Activated naive CD4-positive, alpha-beta T cell treated with anti-CD3 and anti-CD28 coated beads, Interleukin-2, amount 10 ng/mL, durations not matched to agents 7 days and 5 days (primary cell): ENCODE results near the gene FBXL15.

Source experiments
- CTCF ChIA-PET: fragments of 350-600 bp; sonication (Branson Sonifier 250); formaldehyde crosslinking; loops from one replicate; lab custom pipeline; 2021; ENCODE audit warnings: antibody characterized with exemption; lab: Charles Lee
- DNase-seq: peaks from one replicate; pipeline ENCODE4 v3.0.0-alpha.2; 2020
- H3K27ac Mint-ChIP-seq: one replicate; pipeline ENCODE4 v1.8.0; 2021; ENCODE audit warnings: mild to moderate bottlenecking, moderate library complexity, mixed read lengths
- H3K27me3 Mint-ChIP-seq: one replicate; pipeline ENCODE4 v1.8.0; 2021; ENCODE audit warnings: mild to moderate bottlenecking, mixed read lengths
- H3K36me3 Mint-ChIP-seq: one replicate; pipeline ENCODE4 v1.8.0; 2021; ENCODE audit warnings: mixed read lengths
- H3K4me1 Mint-ChIP-seq: one replicate; pipeline ENCODE4 v1.8.0; 2021; ENCODE audit warnings: mixed read lengths
- H3K4me3 Mint-ChIP-seq: one replicate; pipeline ENCODE4 v1.8.0; 2021; ENCODE audit warnings: mild to moderate bottlenecking, moderate library complexity, mixed read lengths
- H3K9me3 Mint-ChIP-seq: one replicate; pipeline ENCODE4 v1.8.0; 2021; ENCODE audit warnings: mixed read lengths

FBXL15 gene

GRCh38 chr10:102420714-102421506, at the start of gene FBXL15:
Gene FBXL15, plus strand, starts transcription at chr10:102420836. Its CDS starts 294 bp downstream, at chr10:102421130.
- H3K9me3 Mint-ChIP-seq, result no peaks in the 10 kb centered on the region
- peak within 1 kb of the TSS; percentile 96 for H3K27ac Mint-ChIP-seq
- DNase-seq, result peak; percentile 97
- peaks cover 17% of the 10 kb centered on the region for H3K36me3 Mint-ChIP-seq
- CTCF ChIA-PET, result interaction anchor here (0.7 to 5.0 kb wide), 13 partner anchors 8 to 191 kb away, joined by 3 to 35 read pairs (median 7); partner anchors contain the start of genes C10orf95, CUEDC2 and NFKB2
- peak within 1 kb of the TSS; percentile 96 for H3K4me3 Mint-ChIP-seq
- peaks cover 49% of the 10 kb centered on the region for H3K27me3 Mint-ChIP-seq
- peaks cover 40% of the 10 kb centered on the region for H3K4me1 Mint-ChIP-seq

GRCh38 chr10:102371295-102371694, 49.3 kb upstream of the FBXL15 start:
- no peak overlapping the region for H3K4me3 Mint-ChIP-seq
- H3K36me3 Mint-ChIP-seq, result peaks cover 68% of the 10 kb centered on the region
- H3K27me3 Mint-ChIP-seq, result no peaks in the 10 kb centered on the region
- H3K27ac Mint-ChIP-seq, result no peak overlapping the region
- no peaks in the 10 kb centered on the region for H3K4me1 Mint-ChIP-seq
- no peak for DNase-seq
- CTCF ChIA-PET, result interaction anchor here (0.7 to 1.7 kb wide), 2 partner anchors 19 to 21 kb away, joined by 3 to 6 read pairs; no protein-coding TSS in a partner anchor
- H3K9me3 Mint-ChIP-seq, result no peaks in the 10 kb centered on the region

GRCh38 chr10:102375250-102375649, 45.4 kb upstream of the FBXL15 start:
- no peaks in the 10 kb centered on the region for H3K4me1 Mint-ChIP-seq
- no peaks in the 10 kb centered on the region for H3K9me3 Mint-ChIP-seq
- no peaks in the 10 kb centered on the region for H3K27me3 Mint-ChIP-seq
- no peak overlapping the region for H3K27ac Mint-ChIP-seq
- H3K36me3 Mint-ChIP-seq, result peaks cover 52% of the 10 kb centered on the region
- H3K4me3 Mint-ChIP-seq, result no peak overlapping the region
- CTCF ChIA-PET, result interaction anchor here (1.2 to 2.1 kb wide), 3 partner anchors 10 to 24 kb away, joined by 3 to 6 read pairs (median 6); no protein-coding TSS in a partner anchor
- DNase-seq, result peak; percentile 30

- H3K36me3 Mint-ChIP-seq, result peaks cover 47% of the 10 kb centered on the region
These were observed 44.8 kb upstream of the FBXL15 start for GRCh38 chr10:102375867-102376266.

GRCh38 chr10:102376901-102377300, 43.7 kb upstream of the FBXL15 start:
- Mint-ChIP-seq H3K36me3 (peaks cover 43% of the 10 kb centered on the region), H3K27ac (no peak overlapping the region), H3K27me3 (no peaks in the 10 kb centered on the region), H3K4me1 (no peaks in the 10 kb centered on the region), H3K4me3 (no peak overlapping the region), H3K9me3 (no peaks in the 10 kb centered on the region)
- DNase-seq, result no peak
- CTCF ChIA-PET, result interaction anchor here (1.7 to 2.3 kb wide), 2 partner anchors 22 to 146 kb away, joined by 3 to 8 read pairs; no protein-coding TSS in a partner anchor

More at GRCh38 chr10:102375867-102376266, 44.8 kb upstream of the FBXL15 start:
- Mint-ChIP-seq H3K27me3 (no peaks in the 10 kb centered on the region), H3K27ac (no peak overlapping the region), H3K4me1 (no peaks in the 10 kb centered on the region), H3K9me3 (no peaks in the 10 kb centered on the region), H3K4me3 (no peak overlapping the region)
- CTCF ChIA-PET, result interaction anchor here (1.2 to 2.3 kb wide), 4 partner anchors 9 to 145 kb away, joined by 3 to 8 read pairs (median 6); no protein-coding TSS in a partner anchor
- DNase-seq, result no peak

- no peaks in the 10 kb centered on the region for H3K9me3 Mint-ChIP-seq
- no peaks in the 10 kb centered on the region for H3K4me1 Mint-ChIP-seq
- H3K27me3 Mint-ChIP-seq, result no peaks in the 10 kb centered on the region
- no peak overlapping the region for H3K27ac Mint-ChIP-seq
- peaks cover 36% of the 10 kb centered on the region for H3K36me3 Mint-ChIP-seq
- CTCF ChIA-PET, result interaction anchor here (1.1 kb wide), 1 partner anchor 27 kb away, joined by 3 read pairs; no protein-coding TSS in a partner anchor
- H3K4me3 Mint-ChIP-seq, result no peak overlapping the region
- DNase-seq, result no peak
These were observed 41.3 kb upstream of the FBXL15 start for GRCh38 chr10:102379383-102379782.

- Mint-ChIP-seq H3K9me3 (no peaks in the 10 kb centered on the region), H3K27ac (no peak overlapping the region), H3K27me3 (no peaks in the 10 kb centered on the region), H3K36me3 (peaks cover 22% of the 10 kb centered on the region), H3K4me3 (no peak overlapping the region), H3K4me1 (no peaks in the 10 kb centered on the region)
- CTCF ChIA-PET, result interaction anchor here (0.6 to 2.1 kb wide), 4 partner anchors 20 to 152 kb away, joined by 3 to 6 read pairs (median 4); no protein-coding TSS in a partner anchor
- no peak for DNase-seq
These were observed 38.7 kb upstream of the FBXL15 start for GRCh38 chr10:102381983-102382382.

GRCh38 chr10:102382871-102383270, 37.8 kb upstream of the FBXL15 start:
- Mint-ChIP-seq H3K27me3 (no peaks in the 10 kb centered on the region), H3K36me3 (peaks cover 22% of the 10 kb centered on the region), H3K9me3 (no peaks in the 10 kb centered on the region), H3K4me3 (no peak overlapping the region), H3K4me1 (no peaks in the 10 kb centered on the region), H3K27ac (no peak overlapping the region)
- CTCF ChIA-PET, result interaction anchor here (2.1 to 3.1 kb wide), 2 partner anchors 31 to 152 kb away, joined by 6 to 15 read pairs; no protein-coding TSS in a partner anchor
- no peak for DNase-seq

GRCh38 chr10:102384053-102384452, 36.6 kb upstream of the FBXL15 start:
- Mint-ChIP-seq H3K9me3 (no peaks in the 10 kb centered on the region), H3K4me3 (no peak overlapping the region), H3K36me3 (peaks cover 20% of the 10 kb centered on the region), H3K4me1 (no peaks in the 10 kb centered on the region), H3K27ac (no peak overlapping the region), H3K27me3 (peaks cover 4% of the 10 kb centered on the region)
- DNase-seq, result no peak
- CTCF ChIA-PET, result interaction anchor here (0.6 to 3.1 kb wide), 9 partner anchors 9 to 199 kb away, joined by 3 to 15 read pairs (median 6); no protein-coding TSS in a partner anchor

GRCh38 chr10:102384606-102385429, 35.8 kb upstream of the FBXL15 start:
- no peak for DNase-seq
- H3K27ac Mint-ChIP-seq, result no peak overlapping the region
- peaks cover 4% of the 10 kb centered on the region for H3K27me3 Mint-ChIP-seq
- CTCF ChIA-PET, result interaction anchor here (0.6 to 3.1 kb wide), 10 partner anchors 8 to 199 kb away, joined by 3 to 15 read pairs (median 6); no protein-coding TSS in a partner anchor
- H3K36me3 Mint-ChIP-seq, result peaks cover 15% of the 10 kb centered on the region
- H3K4me3 Mint-ChIP-seq, result no peak overlapping the region
- no peaks in the 10 kb centered on the region for H3K4me1 Mint-ChIP-seq
- H3K9me3 Mint-ChIP-seq, result no peaks in the 10 kb centered on the region

- Mint-ChIP-seq H3K36me3 (no peaks in the 10 kb centered on the region), H3K4me3 (no peak overlapping the region), H3K4me1 (peaks cover 10% of the 10 kb centered on the region), H3K9me3 (no peaks in the 10 kb centered on the region), H3K27me3 (peaks cover 14% of the 10 kb centered on the region), H3K27ac (no peak overlapping the region)
- CTCF ChIA-PET, result interaction anchor here (1.4 to 1.7 kb wide), 2 partner anchors 158 to 193 kb away, joined by 3 to 7 read pairs; no protein-coding TSS in a partner anchor
- no peak for DNase-seq
These were observed 30.7 kb upstream of the FBXL15 start for GRCh38 chr10:102389894-102390293.

- Mint-ChIP-seq H3K27me3 (peaks cover 14% of the 10 kb centered on the region), H3K36me3 (peaks cover 16% of the 10 kb centered on the region), H3K4me3 (no peak overlapping the region), H3K9me3 (no peaks in the 10 kb centered on the region), H3K27ac (no peak overlapping the region), H3K4me1 (peaks cover 25% of the 10 kb centered on the region)
- CTCF ChIA-PET, result interaction anchor here (0.7 to 13.7 kb wide), 9 partner anchors 8 to 191 kb away, joined by 3 to 174 read pairs (median 5); partner anchors contain the start of genes ACTR1A and ELOVL3
- DNase-seq, result no peak
These were observed 28.3 kb upstream of the FBXL15 start for GRCh38 chr10:102392306-102392705.

- H3K27ac Mint-ChIP-seq, result peak overlapping the region; percentile 96
- H3K9me3 Mint-ChIP-seq, result no peaks in the 10 kb centered on the region
- peaks cover 25% of the 10 kb centered on the region for H3K36me3 Mint-ChIP-seq
- H3K4me3 Mint-ChIP-seq, result peak overlapping the region; percentile 79
- peaks cover 10% of the 10 kb centered on the region for H3K27me3 Mint-ChIP-seq
- CTCF ChIA-PET, result interaction anchor here (0.7 to 13.7 kb wide), 23 partner anchors 9 to 224 kb away, joined by 3 to 174 read pairs (median 4); partner anchors contain the start of genes ACTR1A, ELOVL3, GBF1 and PITX3
- H3K4me1 Mint-ChIP-seq, result peaks cover 38% of the 10 kb centered on the region
- DNase-seq, result no peak
These were observed 27.1 kb upstream of the FBXL15 start for GRCh38 chr10:102393411-102394078.
